Left ventricle myocardium inferior (tissue), 1 donor: ENCODE data around the gene SGMS1. TPM values are rescaled to one million over a fixed set of nuclear protein-coding genes. Genes with fewer than 3 reads are reported as not detected.

Experiments
- DNase-seq: peaks from one replicate; pipeline ENCODE4 v3.0.0-alpha.2; 2020
- H3K27ac ChIP-seq: fragments of 200-600 bp; replicated peaks from 2 replicates; pipeline ENCODE4 v1.8.0; 2021
- H3K27me3 ChIP-seq: fragments of 200-600 bp; 2 replicates; pipeline ENCODE4 v1.8.0; 2021; ENCODE audit warnings: low read depth
- H3K36me3 ChIP-seq: fragments of 200-600 bp; 2 replicates; pipeline ENCODE4 v1.8.0; 2021
- H3K4me1 ChIP-seq: fragments of 200-600 bp; 2 replicates; pipeline ENCODE4 v1.8.0; 2021
- H3K4me3 ChIP-seq: fragments of 200-600 bp; 2 replicates; pipeline ENCODE4 v1.8.0; 2021; ENCODE audit warnings: mild to moderate bottlenecking, moderate library complexity
- H3K9me3 ChIP-seq: fragments of 200-600 bp; replicated peaks from 2 replicates; pipeline ENCODE4 v1.8.0; 2021
- intact Hi-C: fragments of 100-400 bp; cut with micrococcal nuclease; formaldehyde crosslinking; loops from one replicate; pipeline ENCODE4 v1.11.0; 2022
- total RNA-seq: library from RNA; stranded (reverse); fragmentation: NEBNext Ultra II Directional; extraction: Animal tissue kit (Norgen Biotek cat#: 25700); gene quantifications from one replicate; pipeline ENCODE4 v1.2.1, GENCODE V29; 2021
- TF ChIP-seq, protein P1 (sequence below): fragments of 200-600 bp; IDR thresholded peaks from 2 replicates; pipeline ENCODE4 v1.8.0; 2021; ENCODE audit warnings: antibody characterized with exemption, mild to moderate bottlenecking, borderline replicate concordance
- donor health status: DM: no; HTN: yes; CAD: no; lungs with severe emphysema.

Gene SGMS1
- total RNA-seq, 1 donor from 2014 or later, result 18.6 TPM

DNA sequence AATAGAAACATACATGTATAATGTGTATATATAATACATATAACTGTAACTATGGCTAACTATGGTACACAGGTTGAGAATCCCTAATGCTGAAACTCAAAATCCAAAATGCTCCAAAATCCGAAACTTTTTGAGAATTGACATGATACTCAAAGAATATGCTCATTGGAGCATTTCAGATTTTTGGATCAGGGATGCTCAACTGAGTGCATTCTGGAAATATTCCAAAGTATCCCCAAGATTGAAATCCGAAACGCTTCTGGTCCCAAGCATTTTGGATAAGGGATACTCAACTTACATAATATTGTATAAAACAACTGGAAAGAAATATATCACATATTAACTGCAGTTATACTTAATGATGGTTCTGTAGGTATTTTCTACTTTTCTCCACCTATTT, 278.2 kb downstream of the SGMS1 start:
- Histone ChIP-seq H3K4me1 (peaks cover 22% of the 10 kb centered on the region), H3K36me3 (peaks cover 24% of the 10 kb centered on the region), H3K9me3 (peaks cover 12% of the 10 kb centered on the region), H3K27ac (no peak overlapping the region), H3K27me3 (no peaks in the 10 kb centered on the region), H3K4me3 (no peak overlapping the region)
- DNase-seq, result no peak
- TF ChIP-seq, protein P1, sequence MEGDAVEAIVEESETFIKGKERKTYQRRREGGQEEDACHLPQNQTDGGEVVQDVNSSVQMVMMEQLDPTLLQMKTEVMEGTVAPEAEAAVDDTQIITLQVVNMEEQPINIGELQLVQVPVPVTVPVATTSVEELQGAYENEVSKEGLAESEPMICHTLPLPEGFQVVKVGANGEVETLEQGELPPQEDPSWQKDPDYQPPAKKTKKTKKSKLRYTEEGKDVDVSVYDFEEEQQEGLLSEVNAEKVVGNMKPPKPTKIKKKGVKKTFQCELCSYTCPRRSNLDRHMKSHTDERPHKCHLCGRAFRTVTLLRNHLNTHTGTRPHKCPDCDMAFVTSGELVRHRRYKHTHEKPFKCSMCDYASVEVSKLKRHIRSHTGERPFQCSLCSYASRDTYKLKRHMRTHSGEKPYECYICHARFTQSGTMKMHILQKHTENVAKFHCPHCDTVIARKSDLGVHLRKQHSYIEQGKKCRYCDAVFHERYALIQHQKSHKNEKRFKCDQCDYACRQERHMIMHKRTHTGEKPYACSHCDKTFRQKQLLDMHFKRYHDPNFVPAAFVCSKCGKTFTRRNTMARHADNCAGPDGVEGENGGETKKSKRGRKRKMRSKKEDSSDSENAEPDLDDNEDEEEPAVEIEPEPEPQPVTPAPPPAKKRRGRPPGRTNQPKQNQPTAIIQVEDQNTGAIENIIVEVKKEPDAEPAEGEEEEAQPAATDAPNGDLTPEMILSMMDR, result no peak
- intact Hi-C loops, result no loop called here

GRCh38 chr10:50343702-50344331, 279.9 kb downstream of the SGMS1 start:
- H3K9me3 ChIP-seq, result peaks cover 3% of the 10 kb centered on the region
- TF ChIP-seq, protein P1, result no peak
- H3K36me3 ChIP-seq, result peaks cover 24% of the 10 kb centered on the region
- peaks cover 22% of the 10 kb centered on the region for H3K4me1 ChIP-seq
- no peaks in the 10 kb centered on the region for H3K27me3 ChIP-seq
- no peak overlapping the region for H3K4me3 ChIP-seq
- no peak for DNase-seq
- intact Hi-C loops, result no loop called here
- H3K27ac ChIP-seq, result no peak overlapping the region

DNA sequence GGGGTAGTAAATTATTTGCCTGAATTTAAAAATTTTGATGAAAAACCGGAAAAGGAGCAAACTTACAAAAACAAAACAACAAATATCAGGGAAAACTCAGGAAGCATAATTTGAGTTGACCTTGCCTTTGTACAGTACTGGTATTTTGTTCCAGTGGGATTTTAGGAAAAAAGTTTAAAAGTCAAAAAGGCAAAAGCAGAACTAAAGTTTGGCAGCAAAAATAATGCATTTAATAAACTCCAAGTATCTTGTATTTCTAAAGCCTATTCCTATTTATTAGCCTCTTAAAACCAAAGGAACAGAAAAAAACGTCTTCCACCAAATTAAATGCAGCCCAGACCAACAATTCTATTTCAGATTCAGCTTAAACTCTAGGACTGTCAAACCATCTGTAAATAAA, 281.8 kb downstream of the SGMS1 start:
- H3K4me1 ChIP-seq, result peaks cover 7% of the 10 kb centered on the region
- TF ChIP-seq, protein P1, result no peak
- no peak overlapping the region for H3K27ac ChIP-seq
- peaks cover 24% of the 10 kb centered on the region for H3K36me3 ChIP-seq
- DNase-seq, result no peak
- intact Hi-C loops, result no loop called here
- no peak overlapping the region for H3K4me3 ChIP-seq
- no peaks in the 10 kb centered on the region for H3K9me3 ChIP-seq
- no peaks in the 10 kb centered on the region for H3K27me3 ChIP-seq

- Histone ChIP-seq H3K27ac (no peak overlapping the region), H3K27me3 (no peaks in the 10 kb centered on the region), H3K4me3 (no peak overlapping the region), H3K4me1 (peaks cover 12% of the 10 kb centered on the region), H3K36me3 (peaks cover 2% of the 10 kb centered on the region), H3K9me3 (no peaks in the 10 kb centered on the region)
- no peak for DNase-seq
- intact Hi-C loops, result no loop called here
- TF ChIP-seq, protein P1, result no peak
These were observed 287.6 kb downstream of the SGMS1 start for GRCh38 chr10:50336140-50336539.

- no peak overlapping the region for H3K4me3 ChIP-seq
- H3K36me3 ChIP-seq, result no peaks in the 10 kb centered on the region
- TF ChIP-seq, protein P1, result no peak
- H3K9me3 ChIP-seq, result no peaks in the 10 kb centered on the region
- intact Hi-C loops, result no loop called here
- DNase-seq, result no peak
- H3K4me1 ChIP-seq, result peaks cover 19% of the 10 kb centered on the region
- H3K27ac ChIP-seq, result no peak overlapping the region
- no peaks in the 10 kb centered on the region for H3K27me3 ChIP-seq
These were observed 288.4 kb downstream of the SGMS1 start for GRCh38 chr10:50335397-50335796.
